ENCODE data around the gene SIK3.

Gene SIK3

DNA sequence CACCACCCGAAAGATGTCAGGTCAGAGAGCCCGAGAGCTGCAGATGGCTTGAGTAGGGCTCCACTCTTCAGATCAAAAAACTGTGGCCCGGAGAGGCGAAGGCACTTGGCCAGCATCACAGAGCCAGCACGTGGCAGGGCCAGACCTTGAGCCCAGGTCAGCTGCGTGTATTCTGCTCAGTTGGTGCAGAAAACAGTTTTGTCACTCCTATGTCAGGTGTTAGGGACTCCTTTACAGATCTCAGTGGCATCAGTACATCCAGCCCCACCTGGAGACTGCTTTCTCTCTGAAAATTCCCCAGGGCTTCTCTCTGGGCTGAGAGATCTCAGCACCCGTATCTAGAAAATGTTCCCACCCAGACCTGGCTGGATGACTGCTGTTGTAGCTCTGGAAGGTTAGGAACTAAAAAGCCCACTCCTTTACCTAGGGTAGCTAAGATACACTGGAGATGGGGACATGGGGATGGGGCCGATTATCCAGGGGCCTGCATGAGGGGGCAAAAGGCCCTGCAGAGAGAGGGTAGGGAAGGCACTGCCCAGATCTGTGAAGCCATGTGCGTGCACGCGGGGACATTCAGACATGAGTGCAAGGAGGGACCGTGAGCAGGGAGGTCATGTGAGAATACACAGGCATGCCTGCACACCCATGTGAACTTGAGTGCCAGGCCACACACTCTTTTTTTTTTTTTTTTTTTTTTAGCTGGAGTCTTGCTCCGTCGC is 264.3 kb downstream of the SIK3 start:
- DNase-seq = no peak
- Histone ChIP-seq H3K9me3 (ENCODE audit: control extremely low read depth in 1 of 5, control insufficient read depth in 4 of 5, insufficient read depth in 2 of 5, low read depth in 1 of 5, low read length in 4 of 5) (no peaks in the 10 kb centered on the region), H3K27me3 (replicated peaks in 2 of 5; ENCODE audit: control insufficient read depth in 4 of 5, insufficient read depth in 5 of 5, low read length in 4 of 5) (no peaks in the 10 kb centered on the region), H3K4me3 (ENCODE audit: control insufficient read depth in 1 of 7, extremely low read depth in 1 of 7, insufficient read depth in 4 of 7, low read depth in 2 of 7, low read length in 6 of 7) (no peak overlapping the region), H3K4me1 (ENCODE audit: control extremely low read depth in 1 of 4, control insufficient read depth in 4 of 4, insufficient read depth in 4 of 4, low read length in 3 of 4) (peaks cover 0 to 24% (median 20%) of the 10 kb centered on the region in 4 experiments), H3K36me3 (ENCODE audit: control insufficient read depth in 4 of 4, insufficient read depth in 4 of 4, low read length in 3 of 4) (no peaks in the 10 kb centered on the region), H3K27ac (ENCODE audit: insufficient read depth in 1 of 2, low read depth in 1 of 2, low read length in 2 of 2, poor library complexity in 1 of 2, severe bottlenecking in 2 of 2) (no peak overlapping the region)
- ChIA-PET POLR2A (no interaction called here), CTCF (interaction anchor here (0.7 to 7.0 kb wide), 7 partner anchors 12 to 272 kb away, joined by 3 to 109 read pairs (median 6); partner anchors contain the start of genes APOA5 and ZPR1)
- 94% methylated on average over 9 of the region's 14 CpGs for WGBS (ENCODE audit: insufficient coverage)

DNA sequence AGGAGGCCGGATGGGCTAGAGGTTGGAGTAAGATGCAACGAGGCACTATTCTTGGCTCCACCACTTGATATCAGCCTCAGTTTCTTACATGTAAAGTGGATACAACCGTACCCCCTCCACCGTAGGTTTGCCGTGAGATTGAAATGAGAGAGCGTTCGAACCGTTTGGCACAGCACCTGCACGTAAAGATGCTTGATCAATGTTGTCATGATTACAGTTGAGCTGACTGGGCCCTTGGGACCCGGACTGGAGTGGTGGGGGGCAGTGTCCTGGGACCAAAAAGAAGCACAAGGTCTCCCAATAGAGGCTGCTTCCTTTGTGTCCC is 264.8 kb downstream of the SIK3 start:
- Histone ChIP-seq H3K4me3 (ENCODE audit: control insufficient read depth in 1 of 7, extremely low read depth in 1 of 7, insufficient read depth in 4 of 7, low read depth in 2 of 7, low read length in 6 of 7) (no peak overlapping the region), H3K27ac (ENCODE audit: insufficient read depth in 1 of 2, low read depth in 1 of 2, low read length in 2 of 2, poor library complexity in 1 of 2, severe bottlenecking in 2 of 2) (no peak overlapping the region), H3K9me3 (ENCODE audit: control extremely low read depth in 1 of 5, control insufficient read depth in 4 of 5, insufficient read depth in 2 of 5, low read depth in 1 of 5, low read length in 4 of 5) (no peaks in the 10 kb centered on the region), H3K36me3 (ENCODE audit: control insufficient read depth in 4 of 4, insufficient read depth in 4 of 4, low read length in 3 of 4) (no peaks in the 10 kb centered on the region), H3K4me1 (ENCODE audit: control extremely low read depth in 1 of 4, control insufficient read depth in 4 of 4, insufficient read depth in 4 of 4, low read length in 3 of 4) (peaks cover 0 to 24% (median 21%) of the 10 kb centered on the region in 4 experiments), H3K27me3 (replicated peaks in 2 of 5; ENCODE audit: control insufficient read depth in 4 of 5, insufficient read depth in 5 of 5, low read length in 4 of 5) (no peaks in the 10 kb centered on the region)
- CTCF ChIA-PET = interaction anchor here (0.7 to 7.0 kb wide), 6 partner anchors 16 to 273 kb away, joined by 3 to 109 read pairs (median 4); partner anchors contain the start of genes APOA5 and ZPR1
- DNase-seq = no peak
- POLR2A ChIA-PET = no interaction called here
- 97% methylated on average over 9 of the region's 10 CpGs for WGBS (ENCODE audit: insufficient coverage)

- Histone ChIP-seq H3K36me3 (ENCODE audit: control insufficient read depth in 4 of 4, insufficient read depth in 4 of 4, low read length in 3 of 4) (no peaks in the 10 kb centered on the region), H3K4me3 (ENCODE audit: control insufficient read depth in 1 of 7, extremely low read depth in 1 of 7, insufficient read depth in 4 of 7, low read depth in 2 of 7, low read length in 6 of 7) (no peak overlapping the region), H3K27me3 (replicated peaks in 2 of 5; ENCODE audit: control insufficient read depth in 4 of 5, insufficient read depth in 5 of 5, low read length in 4 of 5) (no peaks in the 10 kb centered on the region), H3K27ac (ENCODE audit: insufficient read depth in 1 of 2, low read depth in 1 of 2, low read length in 2 of 2, poor library complexity in 1 of 2, severe bottlenecking in 2 of 2) (no peak overlapping the region), H3K4me1 (ENCODE audit: control extremely low read depth in 1 of 4, control insufficient read depth in 4 of 4, insufficient read depth in 4 of 4, low read length in 3 of 4) (peaks cover 0 to 24% (median 21%) of the 10 kb centered on the region in 4 experiments), H3K9me3 (ENCODE audit: control extremely low read depth in 1 of 5, control insufficient read depth in 4 of 5, insufficient read depth in 2 of 5, low read depth in 1 of 5, low read length in 4 of 5) (no peaks in the 10 kb centered on the region)
- POLR2A ChIA-PET = no interaction called here
- DNase-seq = no peak
- WGBS (ENCODE audit: insufficient coverage) = 100% methylated on average over 9 of the region's 13 CpGs
- CTCF ChIA-PET = interaction anchor here (1.0 to 7.0 kb wide), 5 partner anchors 16 to 47 kb away, joined by 3 to 109 read pairs (median 6); partner anchors contain the start of genes APOA5 and ZPR1
Observed at GRCh38 chr11:116832350-116833290, 265.6 kb downstream of the SIK3 start.

DNA sequence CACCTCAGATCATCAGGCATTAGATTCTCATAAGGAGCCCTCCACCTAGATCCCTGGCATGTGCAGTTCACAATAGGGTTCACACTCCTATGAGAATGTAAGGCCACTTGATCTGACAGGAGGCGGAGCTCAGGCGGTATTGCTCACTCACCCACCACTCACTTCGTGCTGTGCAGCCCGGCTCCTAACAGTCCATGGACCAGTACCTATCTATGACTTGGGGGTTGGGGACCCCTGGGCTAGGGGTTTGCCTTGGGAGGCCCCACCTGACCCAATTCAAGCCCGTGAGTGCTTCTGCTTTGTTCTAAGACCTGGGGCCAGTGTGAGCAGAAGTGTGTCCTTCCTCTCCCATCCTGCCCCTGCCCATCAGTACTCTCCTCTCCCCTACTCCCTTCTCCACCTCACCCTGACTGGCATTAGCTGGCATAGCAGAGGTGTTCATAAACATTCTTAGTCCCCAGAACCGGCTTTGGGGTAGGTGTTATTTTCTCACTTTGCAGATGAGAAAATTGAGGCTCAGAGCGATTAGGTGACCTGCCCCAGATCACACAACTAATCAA is 266.4 kb downstream of the SIK3 start:
- Histone ChIP-seq H3K27ac (ENCODE audit: insufficient read depth in 1 of 2, low read depth in 1 of 2, low read length in 2 of 2, poor library complexity in 1 of 2, severe bottlenecking in 2 of 2) (no peak overlapping the region), H3K4me1 (ENCODE audit: control extremely low read depth in 1 of 4, control insufficient read depth in 4 of 4, insufficient read depth in 4 of 4, low read length in 3 of 4) (peaks cover 0 to 24% (median 21%) of the 10 kb centered on the region in 4 experiments), H3K27me3 (replicated peaks in 2 of 5; ENCODE audit: control insufficient read depth in 4 of 5, insufficient read depth in 5 of 5, low read length in 4 of 5) (no peaks in the 10 kb centered on the region), H3K9me3 (ENCODE audit: control extremely low read depth in 1 of 5, control insufficient read depth in 4 of 5, insufficient read depth in 2 of 5, low read depth in 1 of 5, low read length in 4 of 5) (no peaks in the 10 kb centered on the region), H3K4me3 (ENCODE audit: control insufficient read depth in 1 of 7, extremely low read depth in 1 of 7, insufficient read depth in 4 of 7, low read depth in 2 of 7, low read length in 6 of 7) (no peak overlapping the region), H3K36me3 (ENCODE audit: control insufficient read depth in 4 of 4, insufficient read depth in 4 of 4, low read length in 3 of 4) (no peaks in the 10 kb centered on the region)
- POLR2A ChIA-PET = no interaction called here
- CTCF ChIA-PET = interaction anchor here (1.2 to 7.0 kb wide), 3 partner anchors 20 to 41 kb away, joined by 3 to 109 read pairs (median 6); partner anchors contain the start of genes APOA5 and ZPR1
- 96% methylated on average over 7 of the region's 7 CpGs for WGBS (ENCODE audit: insufficient coverage)
- DNase-seq = no peak

- Histone ChIP-seq H3K4me1 (ENCODE audit: control extremely low read depth in 1 of 4, control insufficient read depth in 4 of 4, insufficient read depth in 4 of 4, low read length in 3 of 4) (peaks cover 0 to 13% (median 9%) of the 10 kb centered on the region in 4 experiments), H3K36me3 (ENCODE audit: control insufficient read depth in 4 of 4, insufficient read depth in 4 of 4, low read length in 3 of 4) (no peaks in the 10 kb centered on the region), H3K9me3 (ENCODE audit: control extremely low read depth in 1 of 5, control insufficient read depth in 4 of 5, insufficient read depth in 2 of 5, low read depth in 1 of 5, low read length in 4 of 5) (no peaks in the 10 kb centered on the region), H3K27me3 (replicated peaks in 2 of 5; ENCODE audit: control insufficient read depth in 4 of 5, insufficient read depth in 5 of 5, low read length in 4 of 5) (no peaks in the 10 kb centered on the region), H3K27ac (ENCODE audit: insufficient read depth in 1 of 2, low read depth in 1 of 2, low read length in 2 of 2, poor library complexity in 1 of 2, severe bottlenecking in 2 of 2) (no peak overlapping the region), H3K4me3 (ENCODE audit: control insufficient read depth in 1 of 7, extremely low read depth in 1 of 7, insufficient read depth in 4 of 7, low read depth in 2 of 7, low read length in 6 of 7) (no peak overlapping the region)
- WGBS (ENCODE audit: insufficient coverage) = 95% methylated on average over 10 of the region's 17 CpGs
- ChIA-PET POLR2A (interaction anchor here (0.6 to 0.7 kb wide), 2 partner anchors 15 to 390 kb away, joined by 3 to 10 read pairs; no protein-coding TSS in a partner anchor), CTCF (interaction anchor here (0.7 to 1.2 kb wide), 2 partner anchors 10 to 21 kb away, joined by 3 read pairs; no protein-coding TSS in a partner anchor)
- DNase-seq = no peak
Observed at GRCh38 chr11:116830184-116830912, 267.9 kb downstream of the SIK3 start.

- DNase-seq = no peak
- CTCF ChIA-PET = interaction anchor here (0.7 to 1.1 kb wide), 2 partner anchors 9 to 40 kb away, joined by 3 read pairs; no protein-coding TSS in a partner anchor
- H3K27me3 ChIP-seq (replicated peaks in 2 of 5; ENCODE audit: control insufficient read depth in 4 of 5, insufficient read depth in 5 of 5, low read length in 4 of 5) = no peaks in the 10 kb centered on the region
- no peak within 1 kb of the TSS for H3K4me3 ChIP-seq (ENCODE audit: control insufficient read depth in 1 of 7, extremely low read depth in 1 of 7, insufficient read depth in 4 of 7, low read depth in 2 of 7, low read length in 6 of 7)
- peaks cover 0 to 6% (median 2%) of the 10 kb centered on the region in 4 experiments for H3K4me1 ChIP-seq (ENCODE audit: control extremely low read depth in 1 of 4, control insufficient read depth in 4 of 4, insufficient read depth in 4 of 4, low read length in 3 of 4)
- H3K27ac ChIP-seq (ENCODE audit: insufficient read depth in 1 of 2, low read depth in 1 of 2, low read length in 2 of 2, poor library complexity in 1 of 2, severe bottlenecking in 2 of 2) = no peak within 1 kb of the TSS
- H3K36me3 ChIP-seq (ENCODE audit: control insufficient read depth in 4 of 4, insufficient read depth in 4 of 4, low read length in 3 of 4) = no peaks in the 10 kb centered on the region
- POLR2A ChIA-PET = interaction anchor here (0.7 kb wide), 1 partner anchor 391 kb away, joined by 3 read pairs; no protein-coding TSS in a partner anchor
- no peaks in the 10 kb centered on the region for H3K9me3 ChIP-seq (ENCODE audit: control extremely low read depth in 1 of 5, control insufficient read depth in 4 of 5, insufficient read depth in 2 of 5, low read depth in 1 of 5, low read length in 4 of 5)
- WGBS (ENCODE audit: insufficient coverage) = 94% methylated on average over 5 of the region's 9 CpGs
Observed at GRCh38 chr11:116829525-116830183, 268.6 kb downstream of the SIK3 start, which contains the start of gene APOC3. APOC3 (plus strand) TSS chr11:116829907; CDS start chr11:116830583, 676 bp downstream.
